OCI-LY7 (cell line): ENCODE measurements around the gene ISG15. TPM values are rescaled to one million over a fixed set of nuclear protein-coding genes. Genes with fewer than 3 reads are reported as not detected.
A peak's percentile ranks its signal among the peaks of the same experiment; 100 is the strongest.

Source experiments
- BruUV-seq: library from RNA; stranded (reverse); fragments of 400-500 nt; replicated peaks from 2 replicates; lab custom pipeline; 2021; lab: Mats Ljungman, UMichigan
- CTCF ChIA-PET: fragments of 300-600 bp; sonication (Branson Sonifier 250); formaldehyde crosslinking; loops from one replicate; lab custom pipeline; 2022; ENCODE audit warnings: antibody characterized with exemption; ENCODE audit not compliant: unreplicated experiment; lab: Charles Lee
- POLR2A ChIA-PET: fragments of 300-600 bp; sonication (Branson Sonifier 250); formaldehyde crosslinking; loops from one replicate; lab custom pipeline; 2022; ENCODE audit warnings: antibody characterized with exemption; lab: Charles Lee
- DNase-seq: peaks from one replicate; pipeline ENCODE4 v3.0.0-alpha.2; 2015; ENCODE audit warnings: low spot score
- H2AFZ ChIP-seq: fragments of 200-600 bp; sonication (generic), shearing (Covaris generic); 2 replicates; pipeline ENCODE4 v1.6.1; 2014; ENCODE audit warnings: mild to moderate bottlenecking, antibody characterized with exemption, low read length, moderate library complexity
- H3K27ac ChIP-seq: fragments of 200-600 bp; sonication (generic); 2 replicates; pipeline ENCODE4 v1.5.1; 2014; ENCODE audit warnings: mixed run types, low read depth, mild to moderate bottlenecking, moderate library complexity, low read length, inconsistent platforms; ENCODE audit not compliant: poor library complexity, severe bottlenecking
- H3K36me3 ChIP-seq: fragments of 200-600 bp; sonication (generic); 2 replicates; pipeline ENCODE4 v1.6.1; 2014; ENCODE audit warnings: mild to moderate bottlenecking, antibody characterized with exemption, low read length, moderate library complexity, mixed read lengths; ENCODE audit not compliant: insufficient read depth
- H3K4me1 ChIP-seq: fragments of 200-600 bp; sonication (generic); 2 replicates; pipeline ENCODE4 v1.5.1; 2014; ENCODE audit warnings: mild to moderate bottlenecking, low read length; ENCODE audit not compliant: insufficient read depth, poor library complexity, severe bottlenecking
- H3K4me2 ChIP-seq: fragments of 200-600 bp; sonication (generic); 2 replicates; pipeline ENCODE4 v1.6.1; 2014; ENCODE audit warnings: mild to moderate bottlenecking, low read length
- H3K4me3 ChIP-seq: fragments of 200-600 bp; sonication (generic); 2 replicates; pipeline ENCODE4 v1.5.1; 2014; ENCODE audit warnings: mild to moderate bottlenecking, low read depth, low read length; ENCODE audit not compliant: poor library complexity, severe bottlenecking
- H3K79me2 ChIP-seq: fragments of 200-600 bp; sonication (generic); 2 replicates; pipeline ENCODE4 v1.6.1; 2016; ENCODE audit warnings: low read depth, mild to moderate bottlenecking, low read length, moderate library complexity, mixed read lengths; ENCODE audit not compliant: insufficient read depth
- H3K9me2 ChIP-seq: fragments of 200-600 bp; sonication (generic); 2 replicates; pipeline ENCODE4 v1.6.1; 2016; ENCODE audit warnings: mild to moderate bottlenecking, low read length, mixed read lengths; ENCODE audit not compliant: insufficient read depth
- H3K9me3 ChIP-seq: fragments of 200-600 bp; sonication (generic); 2 replicates; pipeline ENCODE4 v1.6.1; 2014; ENCODE audit warnings: mild to moderate bottlenecking, mixed run types, low read length, mixed read lengths
- H4K20me1 ChIP-seq: fragments of 200-600 bp; sonication (generic); 2 replicates; pipeline ENCODE4 v1.6.1; 2014; ENCODE audit warnings: mild to moderate bottlenecking, antibody characterized with exemption, low read length, moderate library complexity, mixed read lengths; ENCODE audit not compliant: insufficient read depth
- CTCF ChIP-seq: fragments of 200-600 bp; sonication (generic); conservative IDR thresholded peaks from 2 replicates; pipeline ENCODE4 v1.5.1; 2014; ENCODE audit warnings: mild to moderate bottlenecking, antibody characterized with exemption, low read length, moderate library complexity, mixed read lengths
- EZH2phosphoT487 ChIP-seq: fragments of 200-600 bp; sonication (generic); IDR thresholded peaks from 2 replicates; pipeline ENCODE4 v1.6.1; 2018; ENCODE audit warnings: low read depth, borderline replicate concordance, mild to moderate bottlenecking, mixed run types, antibody characterized with exemption, low read length, moderate library complexity, mixed read lengths
- intact Hi-C: fragments of 100-400 bp; cut with micrococcal nuclease; formaldehyde crosslinking; loops from one replicate; pipeline ENCODE4 v1.10.0; 2022; ENCODE audit not compliant: unreplicated experiment
- total RNA-seq, 2 experiments: library from RNA; depleted of rRNA in 1 of 2; stranded (reverse); fragments of >200 nt in 1 of 2; shearing (Covaris generic) in 1 of 2; gene quantifications; 2 replicates each; pipeline ENCODE4 v1.2.3, GENCODE V29; 2014 to 2022

The ISG15 gene
- total RNA-seq, 2 experiments from 2014 or later, result 65.4 to 110 TPM

- Histone ChIP-seq H3K79me2 (no peaks in the 10 kb centered on the region), H3K9me3 (no peaks in the 10 kb centered on the region)
- CTCF ChIA-PET, result interaction anchor here (0.6 kb wide), 1 partner anchor 27 kb away, joined by 3 read pairs; no protein-coding TSS in a partner anchor
Observed at GRCh38 chr1:1031659-1032235, 18.4 kb downstream of the ISG15 start.

GRCh38 chr1:1032424-1032823 lies 19.1 kb downstream of the ISG15 start:
- Histone ChIP-seq H3K4me3 (peak overlapping the region; percentile 62), H3K4me2 (peak overlapping the region; percentile 60; the same call in 1 of the 2 replicates), H2AFZ (no peak overlapping the region), H3K36me3 (no peaks in the 10 kb centered on the region), H3K4me1 (peaks cover 25% of the 10 kb centered on the region), H3K27ac (no peak overlapping the region), H4K20me1 (no peaks in the 10 kb centered on the region), H3K79me2 (no peaks in the 10 kb centered on the region), H3K9me3 (no peaks in the 10 kb centered on the region), H3K9me2 (no peaks in the 10 kb centered on the region)
- no TSS peak for BruUV-seq
- ChIA-PET POLR2A (no interaction called here), CTCF (interaction anchor here (0.6 to 0.7 kb wide), 2 partner anchors 26 to 32 kb away, joined by 3 to 5 read pairs; no protein-coding TSS in a partner anchor)
- TF ChIP-seq EZH2phosphoT487 (no peak), CTCF (no peak)
- intact Hi-C loops, result loop anchor here (2.0 to 10.0 kb wide), 5 partner anchors 48 to 275 kb away; partner anchors contain the start of genes ACAP3, B3GALT6, C1orf159 and PERM1
- no peak for DNase-seq

More at GRCh38 chr1:1031659-1032235, 18.4 kb downstream of the ISG15 start:
- Histone ChIP-seq H3K9me2 (no peaks in the 10 kb centered on the region), H3K27ac (no peak overlapping the region), H3K36me3 (no peaks in the 10 kb centered on the region), H3K4me3 (no peak overlapping the region), H4K20me1 (no peaks in the 10 kb centered on the region), H3K4me2 (peak overlapping the region; percentile 35; the same call in 1 of the 2 replicates), H2AFZ (no peak overlapping the region), H3K4me1 (peaks cover 20% of the 10 kb centered on the region)
- POLR2A ChIA-PET, result no interaction called here
- no peak for DNase-seq
- no TSS peak for BruUV-seq
- TF ChIP-seq EZH2phosphoT487 (no peak), CTCF (no peak)
- intact Hi-C loops, result loop anchor here (2.0 to 10.0 kb wide), 5 partner anchors 47 to 276 kb away; partner anchors contain the start of genes ACAP3, B3GALT6, C1orf159 and PERM1
